HepG2 (cell line): ENCODE measurements around the gene ZFYVE28. TPM values are rescaled to one million over a fixed set of nuclear protein-coding genes. Genes with fewer than 3 reads are reported as not detected.

Source experiments
- AGO1 ChIP-seq: fragments of 200-400 bp; formaldehyde crosslinking; IDR thresholded peaks from 2 replicates; pipeline ENCODE4 v1.6.1; 2017; ENCODE audit warnings: mild to moderate bottlenecking, low read depth, low read length, moderate library complexity; ENCODE audit not compliant: poor library complexity, severe bottlenecking
- AGO2 ChIP-seq: fragments of 200-400 bp; formaldehyde crosslinking; optimal IDR thresholded peaks from 2 replicates; pipeline ENCODE3; 2017; ENCODE audit warnings: mild to moderate bottlenecking, low read depth, low read length, moderate library complexity
- GATAD2A ChIP-seq: IDR thresholded peaks from 2 replicates; pipeline ENCODE4 v1.6.1; 2016
- NCOA2 ChIP-seq: sonication (generic); formaldehyde crosslinking; IDR thresholded peaks from 2 replicates; pipeline ENCODE4 v1.8.0; 2022; ENCODE audit warnings: inconsistent platforms
- RBFOX2 ChIP-seq: fragments of 200-400 bp; formaldehyde crosslinking; IDR thresholded peaks from 2 replicates; pipeline ENCODE4 v1.6.1; 2017; ENCODE audit warnings: low read depth, mild to moderate bottlenecking, low read length
- SNRNP70 ChIP-seq: fragments of 200-400 bp; formaldehyde crosslinking; IDR thresholded peaks from 2 replicates; pipeline ENCODE4 v1.6.1; 2017; ENCODE audit warnings: mild to moderate bottlenecking, low read depth, low read length, moderate library complexity
- TOPORS ChIP-seq: sonication (generic); formaldehyde crosslinking; IDR thresholded peaks from 2 replicates; pipeline ENCODE4 v1.8.0; 2023; ENCODE audit warnings: mild to moderate bottlenecking, missing genetic modification reagents
- YEATS4 ChIP-seq: sonication (generic); formaldehyde crosslinking; IDR thresholded peaks from 2 replicates; pipeline ENCODE4 v1.4.0; 2020; ENCODE audit warnings: missing genetic modification reagents, borderline replicate concordance
- ZBTB3 ChIP-seq: sonication (generic); formaldehyde crosslinking; IDR thresholded peaks from 2 replicates; pipeline ENCODE4 v1.4.0; 2020; ENCODE audit warnings: low read depth, mild to moderate bottlenecking, moderate library complexity, missing genetic modification reagents, borderline replicate concordance
- polyA plus RNA-seq, 8 experiments: library from polyadenylated mRNA; depleted of rRNA in 3 of 8; stranded (reverse) in 7 of 8; unstranded in 1 of 8; fragments of >200 nt; fragmentation: Illumina TruSeq in 4 of 8; extraction: Trizol in 4 of 8; gene quantifications; 2 replicates each; pipeline versions ENCODE4 v1.2.1 to v1.2.3, GENCODE V29; 2011 to 2016; ENCODE audit warnings: low read depth in 4 of 8, missing spikeins in 1 of 8, mixed read lengths in 1 of 8; ENCODE audit not compliant: insufficient read depth in 1 of 8
- total RNA-seq, 5 experiments: library from RNA; depleted of rRNA; stranded (reverse); fragments of >200 nt; fragmentation: Illumina TruSeq; extraction: Trizol; gene quantifications; 2 replicates each; pipeline ENCODE4 v1.2.3, GENCODE V29; 2016; ENCODE audit warnings: low read depth in 1 of 5
- TF ChIP-seq, protein P1 (sequence below): sonication (generic); formaldehyde crosslinking; IDR thresholded peaks from 2 replicates; pipeline ENCODE4 v1.5.1; 2020; ENCODE audit warnings: mild to moderate bottlenecking, missing genetic modification reagents, borderline replicate concordance
- TF ChIP-seq, protein P2 (sequence below): sonication (generic); formaldehyde crosslinking; conservative IDR thresholded peaks from 2 replicates; pipeline ENCODE4 v1.8.0; 2022; ENCODE audit warnings: missing genetic modification reagents
- TF ChIP-seq, protein P3 (sequence below): sonication (generic); formaldehyde crosslinking; conservative IDR thresholded peaks from 2 replicates; pipeline ENCODE4 v1.8.1; 2023; ENCODE audit warnings: missing genetic modification reagents

ZFYVE28 gene
- total and polyA plus RNA-seq, 2 of the 13 experiments (the other 11 are each of a cell fraction or from before 2014, with no cell fraction given) = 0.12 to 0.22 TPM

DNA sequence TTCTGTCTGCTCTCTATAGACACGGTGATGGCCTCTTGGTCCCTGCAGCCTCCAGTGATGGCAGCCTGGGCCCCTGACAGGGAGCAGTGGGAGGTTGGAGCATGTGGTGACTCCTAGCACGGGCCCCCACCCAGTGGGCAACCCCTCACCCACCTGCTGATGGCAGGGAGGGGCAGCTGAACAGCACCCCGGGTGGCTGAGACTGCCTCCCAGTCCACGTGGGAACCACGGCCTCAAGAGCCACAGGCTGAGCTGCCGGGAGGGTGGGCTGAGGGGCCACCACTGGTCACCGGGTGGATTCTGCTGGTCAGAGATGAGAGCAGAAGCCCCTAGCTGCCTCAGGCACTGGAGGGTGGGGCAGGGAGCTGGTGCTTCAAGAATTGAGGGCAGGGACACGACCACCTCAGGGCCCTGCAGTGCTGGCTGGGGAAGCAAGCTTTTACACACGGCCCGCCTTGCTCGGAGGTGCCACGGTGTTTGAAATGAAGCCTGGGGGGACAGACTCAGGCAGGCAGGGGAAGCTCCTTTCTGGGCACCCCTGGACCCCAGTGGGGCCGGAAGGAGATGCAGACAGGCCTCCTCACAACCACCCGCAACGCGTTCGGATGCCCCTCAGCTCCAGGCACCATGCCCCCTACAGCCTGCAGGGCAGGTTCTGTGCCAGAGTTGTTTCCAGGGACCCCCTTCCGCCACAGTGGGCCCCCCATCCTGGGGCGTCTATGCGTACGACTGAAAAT lies 170.2 kb downstream of the ZFYVE28 start (continued):
- TF ChIP-seq, protein P1, sequence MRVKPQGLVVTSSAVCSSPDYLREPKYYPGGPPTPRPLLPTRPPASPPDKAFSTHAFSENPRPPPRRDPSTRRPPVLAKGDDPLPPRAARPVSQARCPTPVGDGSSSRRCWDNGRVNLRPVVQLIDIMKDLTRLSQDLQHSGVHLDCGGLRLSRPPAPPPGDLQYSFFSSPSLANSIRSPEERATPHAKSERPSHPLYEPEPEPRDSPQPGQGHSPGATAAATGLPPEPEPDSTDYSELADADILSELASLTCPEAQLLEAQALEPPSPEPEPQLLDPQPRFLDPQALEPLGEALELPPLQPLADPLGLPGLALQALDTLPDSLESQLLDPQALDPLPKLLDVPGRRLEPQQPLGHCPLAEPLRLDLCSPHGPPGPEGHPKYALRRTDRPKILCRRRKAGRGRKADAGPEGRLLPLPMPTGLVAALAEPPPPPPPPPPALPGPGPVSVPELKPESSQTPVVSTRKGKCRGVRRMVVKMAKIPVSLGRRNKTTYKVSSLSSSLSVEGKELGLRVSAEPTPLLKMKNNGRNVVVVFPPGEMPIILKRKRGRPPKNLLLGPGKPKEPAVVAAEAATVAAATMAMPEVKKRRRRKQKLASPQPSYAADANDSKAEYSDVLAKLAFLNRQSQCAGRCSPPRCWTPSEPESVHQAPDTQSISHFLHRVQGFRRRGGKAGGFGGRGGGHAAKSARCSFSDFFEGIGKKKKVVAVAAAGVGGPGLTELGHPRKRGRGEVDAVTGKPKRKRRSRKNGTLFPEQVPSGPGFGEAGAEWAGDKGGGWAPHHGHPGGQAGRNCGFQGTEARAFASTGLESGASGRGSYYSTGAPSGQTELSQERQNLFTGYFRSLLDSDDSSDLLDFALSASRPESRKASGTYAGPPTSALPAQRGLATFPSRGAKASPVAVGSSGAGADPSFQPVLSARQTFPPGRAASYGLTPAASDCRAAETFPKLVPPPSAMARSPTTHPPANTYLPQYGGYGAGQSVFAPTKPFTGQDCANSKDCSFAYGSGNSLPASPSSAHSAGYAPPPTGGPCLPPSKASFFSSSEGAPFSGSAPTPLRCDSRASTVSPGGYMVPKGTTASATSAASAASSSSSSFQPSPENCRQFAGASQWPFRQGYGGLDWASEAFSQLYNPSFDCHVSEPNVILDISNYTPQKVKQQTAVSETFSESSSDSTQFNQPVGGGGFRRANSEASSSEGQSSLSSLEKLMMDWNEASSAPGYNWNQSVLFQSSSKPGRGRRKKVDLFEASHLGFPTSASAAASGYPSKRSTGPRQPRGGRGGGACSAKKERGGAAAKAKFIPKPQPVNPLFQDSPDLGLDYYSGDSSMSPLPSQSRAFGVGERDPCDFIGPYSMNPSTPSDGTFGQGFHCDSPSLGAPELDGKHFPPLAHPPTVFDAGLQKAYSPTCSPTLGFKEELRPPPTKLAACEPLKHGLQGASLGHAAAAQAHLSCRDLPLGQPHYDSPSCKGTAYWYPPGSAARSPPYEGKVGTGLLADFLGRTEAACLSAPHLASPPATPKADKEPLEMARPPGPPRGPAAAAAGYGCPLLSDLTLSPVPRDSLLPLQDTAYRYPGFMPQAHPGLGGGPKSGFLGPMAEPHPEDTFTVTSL (CRISPR knock-in tag) = no peak
- TF ChIP-seq ZBTB3 = no peak
- TF ChIP-seq AGO2 = peak; percentile 61
- TF ChIP-seq, protein P2, sequence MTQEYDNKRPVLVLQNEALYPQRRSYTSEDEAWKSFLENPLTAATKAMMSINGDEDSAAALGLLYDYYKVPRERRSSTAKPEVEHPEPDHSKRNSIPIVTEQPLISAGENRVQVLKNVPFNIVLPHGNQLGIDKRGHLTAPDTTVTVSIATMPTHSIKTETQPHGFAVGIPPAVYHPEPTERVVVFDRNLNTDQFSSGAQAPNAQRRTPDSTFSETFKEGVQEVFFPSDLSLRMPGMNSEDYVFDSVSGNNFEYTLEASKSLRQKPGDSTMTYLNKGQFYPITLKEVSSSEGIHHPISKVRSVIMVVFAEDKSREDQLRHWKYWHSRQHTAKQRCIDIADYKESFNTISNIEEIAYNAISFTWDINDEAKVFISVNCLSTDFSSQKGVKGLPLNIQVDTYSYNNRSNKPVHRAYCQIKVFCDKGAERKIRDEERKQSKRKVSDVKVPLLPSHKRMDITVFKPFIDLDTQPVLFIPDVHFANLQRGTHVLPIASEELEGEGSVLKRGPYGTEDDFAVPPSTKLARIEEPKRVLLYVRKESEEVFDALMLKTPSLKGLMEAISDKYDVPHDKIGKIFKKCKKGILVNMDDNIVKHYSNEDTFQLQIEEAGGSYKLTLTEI = no peak
- TF ChIP-seq NCOA2 (CRISPR knock-in tag) = no peak
- TF ChIP-seq, protein P3, sequence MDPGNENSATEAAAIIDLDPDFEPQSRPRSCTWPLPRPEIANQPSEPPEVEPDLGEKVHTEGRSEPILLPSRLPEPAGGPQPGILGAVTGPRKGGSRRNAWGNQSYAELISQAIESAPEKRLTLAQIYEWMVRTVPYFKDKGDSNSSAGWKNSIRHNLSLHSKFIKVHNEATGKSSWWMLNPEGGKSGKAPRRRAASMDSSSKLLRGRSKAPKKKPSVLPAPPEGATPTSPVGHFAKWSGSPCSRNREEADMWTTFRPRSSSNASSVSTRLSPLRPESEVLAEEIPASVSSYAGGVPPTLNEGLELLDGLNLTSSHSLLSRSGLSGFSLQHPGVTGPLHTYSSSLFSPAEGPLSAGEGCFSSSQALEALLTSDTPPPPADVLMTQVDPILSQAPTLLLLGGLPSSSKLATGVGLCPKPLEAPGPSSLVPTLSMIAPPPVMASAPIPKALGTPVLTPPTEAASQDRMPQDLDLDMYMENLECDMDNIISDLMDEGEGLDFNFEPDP (CRISPR knock-in tag) = no peak
- TF ChIP-seq YEATS4 (CRISPR knock-in tag) = no peak
- TF ChIP-seq TOPORS (CRISPR knock-in tag) = no peak
- peak; percentile 10 for TF ChIP-seq AGO1
- TF ChIP-seq SNRNP70 = no peak
- TF ChIP-seq GATAD2A (CRISPR knock-in tag) = no peak
- TF ChIP-seq RBFOX2 = 0 out of 2 replicates have a peak, but pooled peaks have one; percentile 42
